Astrocyte of the hippocampus (primary cell): ENCODE data around the gene ZNF574.

Source experiments
- DNase-seq: peaks from one replicate; pipeline ENCODE4 v3.0.0; 2011; ENCODE audit warnings: low read depth, low spot score

Gene ZNF574

GRCh38 chr19:42080764-42081375, 4.9 kb downstream of the ZNF574 start:
- DNase-seq, result no peak

- peak; percentile 63 for DNase-seq
Measured at GRCh38 chr19:42081584-42082203, 5.7 kb downstream of the ZNF574 start.

GRCh38 chr19:42083537-42083936, 7.6 kb downstream of the ZNF574 start:
- no peak for DNase-seq

- DNase-seq, result no peak
Measured at GRCh38 chr19:42086188-42086736, 10.3 kb downstream of the ZNF574 start.

- DNase-seq, result no peak
Measured at GRCh38 chr19:42086770-42087550, 11.0 kb downstream of the ZNF574 start.

- DNase-seq, result peak; percentile 83
Measured at GRCh38 chr19:42088471-42089190, 12.7 kb downstream of the ZNF574 start.

- DNase-seq, result no peak
Measured at GRCh38 chr19:42089191-42089750, 13.3 kb downstream of the ZNF574 start.

GRCh38 chr19:42089772-42090171, 13.8 kb downstream of the ZNF574 start:
- DNase-seq, result no peak

GRCh38 chr19:42090672-42091071, 14.7 kb downstream of the ZNF574 start:
- no peak for DNase-seq

GRCh38 chr19:42091300-42091699, 15.3 kb downstream of the ZNF574 start:
- no peak for DNase-seq

- peak; percentile 54 for DNase-seq
Measured at GRCh38 chr19:42091742-42092141, 15.8 kb downstream of the ZNF574 start.

- no peak for DNase-seq
Measured at GRCh38 chr19:42092350-42092749, 16.4 kb downstream of the ZNF574 start.

- DNase-seq, result no peak
Measured at GRCh38 chr19:42093505-42093904, 17.5 kb downstream of the ZNF574 start.

- DNase-seq, result no peak
Measured at GRCh38 chr19:42093926-42094325, 18.0 kb downstream of the ZNF574 start.

- DNase-seq, result no peak
Measured at GRCh38 chr19:42095142-42095813, 19.3 kb downstream of the ZNF574 start.

GRCh38 chr19:42095814-42096230, 19.9 kb downstream of the ZNF574 start:
- no peak for DNase-seq

GRCh38 chr19:42096255-42096837, 20.4 kb downstream of the ZNF574 start:
- DNase-seq, result no peak

GRCh38 chr19:42097461-42097860, 21.5 kb downstream of the ZNF574 start:
- no peak for DNase-seq

- no peak for DNase-seq
Measured at GRCh38 chr19:42098781-42099180, 22.8 kb downstream of the ZNF574 start.

GRCh38 chr19:42099336-42099925, 23.5 kb downstream of the ZNF574 start:
- no peak for DNase-seq
